HG03354 (cell line): Measurements from ENCODE around the gene SUMO3.

ENCODE experiments used
- ATAC-seq: cut with Tn5 transposase; IDR thresholded peaks from one replicate; pipeline ENCODE4 v1.9.1; 2021; ENCODE audit warnings: mild to moderate bottlenecking; ENCODE audit not compliant: unreplicated experiment, poor library complexity, severe bottlenecking

SUMO3 gene

DNA sequence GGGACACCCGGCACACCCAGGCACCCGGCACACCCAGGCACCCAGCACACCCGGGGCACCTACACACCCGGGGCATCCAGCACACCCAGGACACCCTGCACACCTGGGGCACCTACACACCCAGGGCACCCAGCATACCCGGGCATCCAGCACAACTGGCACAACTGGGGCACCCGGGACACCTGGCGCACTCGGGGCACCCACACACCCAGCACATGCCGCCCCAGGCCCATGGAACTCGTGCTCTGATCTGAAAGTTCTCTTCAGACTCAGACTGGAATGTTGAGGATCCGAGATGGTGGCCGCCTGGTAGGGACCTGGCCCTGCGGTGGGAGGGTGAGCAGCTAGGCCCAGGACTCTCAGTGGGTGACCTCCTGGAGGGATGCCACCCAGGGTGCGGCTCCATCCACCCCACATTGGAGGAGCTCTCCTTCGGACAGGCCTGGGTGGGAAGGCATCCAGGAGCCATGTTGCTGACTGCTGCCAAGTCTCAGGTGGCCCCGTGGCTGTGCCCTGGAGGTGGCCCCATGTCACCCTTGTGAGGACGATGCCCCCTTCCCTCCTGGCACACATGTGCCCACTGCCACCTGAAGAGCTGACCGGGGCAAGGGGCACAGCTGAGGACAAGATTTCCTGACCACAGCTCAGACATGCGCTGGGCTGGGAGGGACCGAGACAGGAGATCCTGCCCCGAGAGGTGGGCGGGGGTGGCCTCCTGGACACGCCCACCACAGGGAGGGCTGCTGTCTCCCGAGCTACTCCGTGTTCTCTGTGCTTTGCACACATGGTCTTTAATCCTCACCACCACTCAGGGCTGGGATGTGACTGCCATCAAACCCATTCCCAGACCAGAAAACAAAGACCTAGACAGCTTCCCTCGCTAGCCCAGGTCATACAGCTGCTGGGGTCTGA is 53.3 kb downstream of the SUMO3 start:
- no peak for ATAC-seq

DNA sequence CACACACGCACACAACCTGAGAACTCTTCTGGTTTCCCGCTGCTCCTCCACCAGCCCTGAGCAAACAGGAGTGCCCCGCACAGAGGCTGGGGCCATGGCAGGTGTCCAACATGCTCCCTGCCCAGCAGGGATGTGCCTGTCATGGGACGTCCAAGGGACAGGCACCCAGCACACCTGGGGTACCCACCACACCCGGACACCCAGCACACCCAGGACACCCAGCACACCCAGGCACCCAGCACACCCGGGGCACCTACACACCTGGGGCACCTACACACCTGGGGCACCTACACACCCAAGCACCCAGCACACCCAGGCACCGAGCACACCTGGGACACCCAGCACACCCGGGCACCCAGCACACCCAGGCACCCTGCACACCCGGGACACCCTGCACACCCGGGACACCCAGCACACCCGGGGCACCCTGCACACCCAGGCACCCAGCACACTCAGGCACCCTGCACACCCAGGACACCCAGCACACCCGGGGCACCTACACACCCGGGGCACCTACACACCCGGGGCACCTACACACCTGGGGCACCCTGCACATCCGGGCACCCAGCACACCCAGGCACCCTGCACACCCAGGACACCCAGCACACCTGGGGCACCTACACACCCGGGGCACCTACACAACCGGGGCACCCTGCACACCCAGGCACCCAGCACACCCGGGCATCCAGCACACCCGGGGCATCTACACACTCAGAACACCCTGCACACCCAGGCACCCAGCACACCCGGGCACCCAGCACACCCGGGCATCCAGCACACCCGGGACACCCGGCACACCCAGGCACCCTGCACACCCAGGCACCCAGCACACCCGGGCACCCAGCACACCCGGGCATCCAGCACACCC is 54.2 kb downstream of the SUMO3 start:
- no peak for ATAC-seq

DNA sequence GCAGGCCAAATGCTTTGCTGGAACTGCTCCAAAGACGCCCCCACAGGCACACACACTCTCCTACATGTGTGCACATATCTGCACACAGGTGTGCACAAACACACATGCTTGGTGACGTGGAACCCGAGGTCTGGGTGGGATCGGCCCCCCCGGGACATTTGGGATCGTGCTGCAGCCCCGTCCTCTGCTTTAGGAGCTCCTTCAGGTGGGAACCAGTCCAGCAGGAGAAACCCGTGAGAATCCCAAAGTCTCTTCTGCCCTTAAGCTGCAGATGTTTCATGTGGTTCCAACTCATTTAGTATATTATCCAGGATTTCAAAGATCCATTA is 54.8 kb downstream of the SUMO3 start:
- no peak for ATAC-seq

DNA sequence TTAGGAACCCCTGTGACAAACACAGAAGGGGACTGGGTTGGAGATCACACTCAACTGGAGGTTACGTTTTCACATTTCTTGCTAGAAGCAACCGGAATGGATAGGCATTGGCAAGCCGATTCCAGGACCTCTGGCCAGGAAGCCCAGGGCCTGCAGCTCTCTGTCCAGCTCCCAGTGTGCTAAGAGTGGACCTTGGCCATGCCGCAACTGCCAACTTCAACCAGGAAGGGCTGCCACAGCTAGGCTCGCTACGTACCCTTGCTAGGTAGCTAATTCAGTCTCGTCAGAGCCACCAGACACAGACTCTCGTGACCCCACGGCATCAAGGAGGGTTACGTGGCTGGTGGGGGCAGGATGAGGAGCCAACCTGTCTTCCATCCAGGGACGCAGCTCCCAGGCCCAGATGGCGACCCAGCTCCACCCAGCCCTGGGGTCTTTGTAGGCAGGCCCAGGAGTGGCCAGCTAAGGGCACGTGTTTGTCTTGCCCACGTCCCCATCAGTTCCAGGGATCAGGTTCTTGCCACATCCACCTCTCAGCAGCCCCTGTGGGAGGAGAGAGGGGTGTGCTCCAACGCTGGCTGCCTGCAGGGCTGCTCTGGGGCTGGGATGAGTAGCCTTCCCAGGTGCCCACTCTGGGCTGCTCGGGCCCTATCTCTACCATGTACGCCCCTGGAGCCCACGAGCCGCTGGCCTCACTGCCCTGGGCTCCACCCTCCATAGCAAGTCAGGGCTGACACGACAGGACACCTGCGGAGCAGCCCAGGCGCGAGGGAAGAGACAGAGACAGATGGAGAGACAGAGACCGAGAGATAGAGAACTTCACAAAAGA is 55.4 kb downstream of the SUMO3 start:
- ATAC-seq, result no peak

GRCh38 chr21:44761747-44762208 is 56.1 kb downstream of the SUMO3 start:
- ATAC-seq, result no peak

DNA sequence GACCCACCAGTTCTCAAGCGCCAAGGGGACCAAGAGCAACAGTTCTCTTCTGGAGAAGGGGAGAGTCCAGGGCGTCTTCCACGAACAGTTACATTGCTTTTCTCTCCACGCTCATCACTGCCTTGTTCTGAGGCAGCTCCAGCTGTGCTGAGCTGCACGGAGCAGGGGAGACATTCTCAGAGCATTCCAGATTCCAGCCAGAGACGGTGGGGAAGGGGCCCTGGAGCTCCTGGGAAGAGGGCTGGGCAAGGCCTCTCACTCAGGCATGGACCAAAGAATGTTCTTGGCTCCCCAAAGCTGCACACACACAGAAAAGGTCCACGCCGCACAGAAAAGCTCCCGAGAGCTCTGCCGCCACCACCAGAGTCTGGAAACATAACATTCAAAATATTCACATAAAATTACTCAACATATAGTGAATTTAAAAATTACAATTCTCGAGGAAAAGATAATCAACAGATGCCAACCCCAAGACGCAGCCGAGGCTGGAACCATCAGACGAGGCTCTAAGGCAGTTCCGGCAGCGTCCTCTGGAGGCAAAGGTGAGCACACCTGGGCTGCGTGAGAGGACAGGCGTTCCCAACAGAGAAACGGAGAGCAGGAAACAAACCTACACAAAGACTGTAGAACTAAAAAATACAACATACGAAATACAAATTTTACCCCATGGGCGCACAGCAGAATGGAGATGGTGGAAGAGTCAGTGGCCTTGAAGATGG is 56.7 kb downstream of the SUMO3 start:
- no peak for ATAC-seq

- no peak for ATAC-seq
These were observed 57.5 kb downstream of the SUMO3 start for GRCh38 chr21:44760376-44760775.

- ATAC-seq, result no peak
These were observed 58.1 kb downstream of the SUMO3 start for GRCh38 chr21:44759628-44760285.

- ATAC-seq, result no peak
These were observed 58.9 kb downstream of the SUMO3 start for GRCh38 chr21:44758781-44759627.

DNA sequence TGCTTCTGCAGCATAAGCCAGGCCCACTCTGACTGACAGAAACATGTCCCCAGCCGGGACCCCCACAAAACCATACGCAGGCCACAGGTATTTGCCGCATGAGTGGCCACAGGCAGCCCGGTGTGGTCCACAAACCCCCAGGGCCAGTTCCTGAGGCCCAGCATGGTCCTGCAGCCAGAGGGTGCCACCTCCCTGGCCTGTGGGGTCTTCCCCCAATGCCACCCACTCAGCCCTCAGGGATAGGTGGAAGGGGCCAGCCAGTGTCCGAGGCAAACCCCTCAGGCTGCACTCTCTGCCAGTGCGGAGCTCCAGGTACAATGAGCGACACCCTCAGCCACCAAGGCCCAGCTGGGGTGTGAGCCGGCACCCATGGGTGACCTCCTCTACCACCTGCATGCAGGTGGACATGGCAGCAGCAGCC is 59.7 kb downstream of the SUMO3 start:
- ATAC-seq, result no peak

DNA sequence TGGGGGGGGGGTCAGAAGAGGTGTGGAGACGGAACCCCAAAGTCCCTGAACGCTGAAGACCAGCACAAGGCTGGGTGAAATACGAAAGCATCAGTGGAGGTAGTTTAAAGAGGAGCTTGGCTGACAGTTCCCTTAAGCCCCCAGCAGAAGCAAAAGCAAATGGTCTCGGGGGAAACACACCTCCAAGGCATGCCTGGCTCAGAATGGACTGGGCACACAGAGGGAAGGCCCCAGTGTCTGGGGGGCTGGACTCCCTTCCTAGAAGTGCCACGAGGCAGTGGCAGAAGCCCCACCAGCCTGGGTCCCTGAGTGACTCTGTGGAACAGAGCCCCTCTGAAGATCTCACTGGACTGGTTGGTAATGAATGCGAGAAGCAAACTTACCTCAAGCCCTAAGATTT is 60.1 kb downstream of the SUMO3 start:
- no peak for ATAC-seq

DNA sequence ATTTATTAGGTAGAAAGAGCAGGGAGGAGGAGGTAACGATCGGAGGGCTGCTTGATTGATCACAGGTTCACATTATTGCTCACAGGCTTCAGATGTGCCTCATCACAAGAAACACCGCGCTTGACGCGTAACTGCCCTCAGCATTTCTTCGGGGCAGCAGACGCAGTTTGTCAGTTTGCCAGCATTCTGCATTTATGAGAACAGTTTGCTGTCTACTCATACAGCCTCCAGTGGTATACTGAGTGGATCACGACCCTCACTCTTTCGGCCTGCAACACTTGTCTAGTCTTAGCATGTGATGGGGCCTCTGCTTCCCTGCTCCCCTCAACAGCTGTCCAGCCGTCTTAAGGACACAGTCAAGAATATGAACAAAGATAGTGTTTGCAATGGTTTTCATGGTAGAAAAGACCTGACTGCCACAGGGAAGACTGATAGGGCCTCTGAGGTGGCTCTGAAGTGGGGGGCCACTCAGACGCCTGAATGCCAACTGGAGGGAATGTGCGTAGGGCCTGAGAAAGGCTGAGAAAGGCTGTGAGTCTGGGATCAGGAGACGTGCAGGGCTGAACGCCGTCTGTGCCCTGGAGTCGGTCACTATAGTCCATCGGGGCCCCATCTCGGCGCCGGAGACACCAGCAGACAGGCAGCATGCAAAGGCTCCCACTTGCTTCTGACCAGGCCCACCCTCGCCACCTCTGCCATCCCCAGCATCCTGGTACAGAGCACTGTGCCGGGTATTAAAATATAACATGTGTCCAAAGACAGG is 61.3 kb downstream of the SUMO3 start:
- ATAC-seq, result no peak
